Measurements from ENCODE around the gene SGCD.

The SGCD gene

GRCh38 chr5:156366521-156366920 is 39.6 kb downstream of the SGCD start:
- ChIA-PET CTCF (no interaction called here), POLR2A (ENCODE audit: low non-redundant PET) (no interaction called here)
- no peak for TF ChIP-seq CTCF (conservative IDR thresholded peaks at IDR 0.05; ENCODE audit: low read depth)
- H3K27ac ChIP-seq, result no peak overlapping the region
- no peak for DNase-seq (ENCODE audit: low spot score)

- H3K27ac ChIP-seq, result no peak overlapping the region
- ChIA-PET POLR2A (ENCODE audit: low non-redundant PET) (no interaction called here), CTCF (interaction anchor here (0.6 kb wide), 1 partner anchor 9 kb away, joined by 3 read pairs; no protein-coding TSS in a partner anchor)
- TF ChIP-seq CTCF (conservative IDR thresholded peaks at IDR 0.05; ENCODE audit: low read depth), result no peak
- DNase-seq (ENCODE audit: low spot score), result no peak
Observed at GRCh38 chr5:156367597-156367996, 40.6 kb downstream of the SGCD start.

- DNase-seq (ENCODE audit: low spot score), result no peak
- TF ChIP-seq CTCF (conservative IDR thresholded peaks at IDR 0.05; ENCODE audit: low read depth), result no peak
- H3K27ac ChIP-seq, result no peak overlapping the region
- CTCF ChIA-PET, result interaction anchor here (0.6 kb wide), 1 partner anchor 147 kb away, joined by 5 read pairs; no protein-coding TSS in a partner anchor
- POLR2A ChIA-PET (ENCODE audit: low non-redundant PET), result no interaction called here
Observed at GRCh38 chr5:156375895-156376495, 49.0 kb downstream of the SGCD start.

GRCh38 chr5:156376751-156377150 is 49.8 kb downstream of the SGCD start:
- TF ChIP-seq CTCF (conservative IDR thresholded peaks at IDR 0.05; ENCODE audit: low read depth), result no peak
- CTCF ChIA-PET, result no interaction called here
- H3K27ac ChIP-seq, result no peak overlapping the region
- POLR2A ChIA-PET (ENCODE audit: low non-redundant PET), result no interaction called here
- no peak for DNase-seq (ENCODE audit: low spot score)

- CTCF ChIA-PET, result no interaction called here
- POLR2A ChIA-PET (ENCODE audit: low non-redundant PET), result no interaction called here
- TF ChIP-seq CTCF (conservative IDR thresholded peaks at IDR 0.05; ENCODE audit: low read depth), result no peak
Observed at GRCh38 chr5:156378159-156378558, 51.2 kb downstream of the SGCD start.

GRCh38 chr5:156379206-156379605 is 52.2 kb downstream of the SGCD start:
- CTCF ChIA-PET, result interaction anchor here (0.6 kb wide), 1 partner anchor 419 kb away, joined by 3 read pairs; no protein-coding TSS in a partner anchor
- TF ChIP-seq CTCF (conservative IDR thresholded peaks at IDR 0.05; ENCODE audit: low read depth), result no peak
- POLR2A ChIA-PET (ENCODE audit: low non-redundant PET), result no interaction called here
- no peak for DNase-seq (ENCODE audit: low spot score)
- no peak overlapping the region for H3K27ac ChIP-seq

More at GRCh38 chr5:156378159-156378558, 51.2 kb downstream of the SGCD start:
- no peak overlapping the region for H3K27ac ChIP-seq
- no peak for DNase-seq (ENCODE audit: low spot score)

All from RWPE1 (cell line).